ENCODE results near the gene ARRB2.
"Not testable (repeated sequence)": the region's sequence is repeated elsewhere in the genome, so short reads cannot be mapped to it uniquely, and the experiment has no call there.

ARRB2 gene

DNA sequence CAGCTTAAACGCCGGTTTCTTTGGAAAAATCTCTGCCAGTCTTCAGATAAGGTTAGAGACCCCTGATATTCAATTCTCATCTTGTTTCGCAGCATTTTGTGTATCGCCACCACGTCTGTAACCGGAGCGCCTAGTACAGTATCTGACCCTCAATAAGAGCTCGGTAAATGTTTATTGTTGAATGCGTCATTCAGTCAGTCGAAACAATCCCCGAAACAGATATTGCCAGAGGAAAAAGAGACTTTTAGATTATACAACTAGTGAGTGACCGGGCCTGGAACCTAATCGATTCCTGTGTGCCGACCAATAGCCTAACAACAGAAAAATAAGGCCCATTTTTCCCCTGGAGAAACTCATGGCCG lies 7.1 kb upstream of the ARRB2 start:
- DNase-seq, result no peak

GRCh38 chr17:4704574-4704907 lies 5.9 kb upstream of the ARRB2 start:
- DNase-seq, result not testable (repeated sequence)

DNA sequence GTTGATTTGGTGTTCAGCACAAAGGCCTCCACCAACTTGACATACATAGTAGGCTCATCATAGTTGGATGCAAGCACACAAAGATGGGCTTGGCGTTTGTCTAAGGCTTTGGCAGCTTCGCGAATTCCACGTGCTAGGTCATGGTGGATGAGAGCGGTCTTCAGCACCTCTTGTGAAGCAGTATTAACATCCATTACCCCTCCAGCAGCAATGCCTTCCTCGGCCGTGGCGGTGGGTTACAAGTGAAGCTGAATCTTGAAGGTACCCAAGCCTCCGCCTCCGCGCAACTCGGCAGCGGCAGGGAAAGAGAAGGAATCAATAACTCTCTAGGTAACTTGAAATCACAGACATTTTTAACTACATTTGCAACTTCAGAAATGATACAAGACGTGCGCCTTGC lies 5.4 kb upstream of the ARRB2 start:
- DNase-seq, result no peak

GRCh38 chr17:4706121-4706520 lies 4.3 kb upstream of the ARRB2 start:
- DNase-seq, result peak in 1 of 4 experiments; percentile 29

DNA sequence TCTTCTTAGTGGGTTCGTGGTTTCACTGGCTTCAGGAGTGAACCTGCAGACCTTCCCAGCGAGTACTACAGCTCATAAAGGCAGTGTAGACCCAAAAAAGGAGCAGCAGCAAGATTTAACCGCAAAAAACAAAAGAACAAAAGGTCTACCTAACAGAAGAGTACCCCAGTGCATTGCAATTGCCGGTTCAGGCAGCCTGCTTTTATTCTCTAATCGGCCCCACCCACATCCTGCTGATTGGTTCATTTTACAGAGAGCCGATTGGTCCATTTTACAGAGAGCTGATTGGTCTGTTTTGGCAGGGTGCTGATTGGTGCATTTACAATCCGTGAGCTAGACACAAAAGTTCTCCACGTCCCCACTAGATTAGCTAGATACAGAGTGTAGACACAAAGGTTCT lies 2.0 kb upstream of the ARRB2 start:
- DNase-seq, result peak in 2 of 4 experiments; percentile 31 to 38

GRCh38 chr17:4710693-4711634 lies 532 bp downstream of the ARRB2 start:
- DNase-seq, result peak; percentile 75 to 89 (median 84)

DNA sequence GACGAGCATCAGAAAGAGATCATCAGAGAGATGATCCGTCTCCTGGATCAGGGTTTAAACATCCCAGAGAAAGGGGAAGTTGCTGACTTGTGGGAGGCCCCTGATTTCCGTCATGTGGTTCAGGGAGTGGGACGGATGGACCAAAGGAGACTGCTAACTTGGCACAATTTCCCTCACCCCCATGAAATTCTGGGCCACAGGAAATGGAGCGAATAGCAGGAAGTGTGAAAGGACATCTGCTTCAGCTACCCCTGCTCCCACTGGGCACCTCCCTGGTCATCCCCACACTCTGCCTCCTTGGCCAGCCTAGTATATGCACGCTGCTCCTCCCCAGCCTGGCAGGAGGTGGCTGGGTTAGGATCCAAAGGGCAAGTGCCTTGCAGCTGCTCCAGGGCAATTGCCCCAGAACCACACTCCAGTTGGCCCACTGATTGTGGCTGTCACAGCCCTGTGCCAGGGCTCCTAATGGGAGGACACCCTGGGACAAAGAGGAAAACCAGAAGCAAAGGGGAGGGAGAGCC lies 1.3 kb downstream of the ARRB2 start:
- DNase-seq, result peak; percentile 90 to 97 (median 94)

DNA sequence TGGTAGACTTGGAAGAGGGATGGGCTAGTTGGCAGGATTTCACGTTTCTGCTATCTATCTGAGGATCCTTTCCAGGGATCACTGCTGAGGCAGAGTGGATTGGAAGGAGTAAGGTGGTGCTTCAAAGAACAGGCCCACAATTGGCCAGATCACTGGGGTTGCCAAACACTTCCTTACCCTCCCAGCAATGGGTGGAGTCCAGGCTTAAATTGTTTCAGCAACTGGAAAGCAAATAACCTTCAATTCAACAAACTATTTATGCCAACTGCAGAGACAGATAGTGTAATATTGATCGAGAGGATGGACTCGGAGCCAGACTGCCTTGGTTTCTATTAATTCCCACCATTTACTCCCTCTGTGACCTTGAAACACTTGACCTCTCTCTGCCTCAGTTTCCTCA lies 2.1 kb downstream of the ARRB2 start:
- DNase-seq, result peak; percentile 56 to 82 (median 75)

DNA sequence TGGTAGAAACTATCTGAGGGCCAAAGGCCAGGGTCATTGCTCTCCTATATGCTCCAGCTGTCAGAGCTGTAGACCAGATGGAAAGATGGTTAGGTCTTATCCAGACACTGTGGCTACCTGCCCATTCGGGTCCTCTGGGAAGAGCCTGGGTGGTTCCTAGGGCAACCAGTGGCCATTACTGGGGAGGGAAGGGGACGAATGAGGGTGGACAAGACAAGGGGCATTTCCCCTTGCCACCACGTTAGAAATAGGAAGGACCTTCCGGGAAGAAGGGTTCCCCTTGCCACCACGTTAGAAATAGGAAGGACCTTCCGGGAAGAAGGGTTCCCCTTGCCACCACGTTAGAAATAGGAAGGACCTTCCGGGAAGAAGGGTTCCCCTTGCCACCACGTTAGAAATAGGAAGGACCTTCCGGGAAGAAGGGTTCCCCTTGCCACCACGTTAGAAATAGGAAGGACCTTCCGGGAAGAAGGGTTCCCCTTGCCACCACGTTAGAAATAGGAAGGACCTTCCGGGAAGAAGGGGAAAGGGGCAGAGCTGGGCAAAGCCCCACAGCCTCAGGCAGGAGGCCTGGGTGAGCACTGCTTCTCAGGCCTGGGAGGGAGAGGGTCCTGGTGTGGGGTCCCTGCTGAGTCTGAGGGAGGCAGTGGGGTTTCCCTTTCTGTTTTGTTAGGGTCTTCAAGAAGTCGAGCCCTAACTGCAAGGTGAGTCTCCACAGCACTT lies 4.1 kb downstream of the ARRB2 start:
- not testable (repeated sequence) for DNase-seq

DNA sequence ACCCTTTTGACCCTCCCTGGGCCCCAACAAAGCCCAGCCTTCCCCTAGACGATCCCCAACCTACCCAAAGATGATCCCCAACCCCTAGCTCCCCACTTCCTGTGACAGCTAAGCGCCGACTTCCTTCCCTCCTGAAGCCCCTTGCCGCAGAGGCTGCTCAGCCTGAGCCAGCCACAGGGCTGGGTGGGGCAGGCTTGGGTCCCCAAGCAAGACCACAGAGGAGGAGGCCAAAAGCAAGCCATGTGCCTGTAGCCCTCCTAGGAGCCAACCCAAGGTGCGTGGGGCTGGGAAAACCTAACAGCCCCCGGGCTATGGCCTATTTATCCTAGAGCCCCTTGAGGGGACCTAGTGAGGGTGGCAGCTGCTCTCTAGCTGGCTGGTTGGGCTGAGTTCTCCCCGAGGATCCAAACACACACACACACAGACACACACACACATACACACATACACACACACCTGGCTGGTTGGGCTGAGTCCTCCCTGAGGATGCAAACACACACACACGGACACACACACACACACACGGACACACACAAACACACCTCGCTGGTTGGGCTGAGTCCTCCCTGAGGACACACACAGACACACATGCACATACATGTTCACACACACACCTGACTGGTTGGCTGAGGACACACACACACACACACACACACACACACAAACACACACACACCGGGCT lies 4.8 kb downstream of the ARRB2 start:
- DNase-seq, result no peak

- no peak for DNase-seq
These were observed 5.6 kb downstream of the ARRB2 start for GRCh38 chr17:4716081-4716480.

DNA sequence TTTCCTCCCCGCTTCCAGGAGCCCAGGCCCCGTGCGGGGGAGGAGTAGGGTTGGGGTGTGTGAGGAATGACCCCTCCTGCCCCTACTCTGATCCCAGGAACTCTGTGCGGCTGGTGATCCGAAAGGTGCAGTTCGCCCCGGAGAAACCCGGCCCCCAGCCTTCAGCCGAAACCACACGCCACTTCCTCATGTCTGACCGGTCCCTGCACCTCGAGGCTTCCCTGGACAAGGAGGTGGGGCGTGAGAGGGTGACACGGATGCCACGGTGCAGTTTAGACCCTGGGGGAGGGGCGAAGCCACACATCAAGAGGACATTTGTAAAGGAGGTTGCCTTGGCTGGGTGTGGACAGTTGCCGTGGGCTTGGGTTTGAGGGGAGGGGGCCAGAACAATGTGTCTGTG lies 7.4 kb downstream of the ARRB2 start:
- no peak for DNase-seq

DNA sequence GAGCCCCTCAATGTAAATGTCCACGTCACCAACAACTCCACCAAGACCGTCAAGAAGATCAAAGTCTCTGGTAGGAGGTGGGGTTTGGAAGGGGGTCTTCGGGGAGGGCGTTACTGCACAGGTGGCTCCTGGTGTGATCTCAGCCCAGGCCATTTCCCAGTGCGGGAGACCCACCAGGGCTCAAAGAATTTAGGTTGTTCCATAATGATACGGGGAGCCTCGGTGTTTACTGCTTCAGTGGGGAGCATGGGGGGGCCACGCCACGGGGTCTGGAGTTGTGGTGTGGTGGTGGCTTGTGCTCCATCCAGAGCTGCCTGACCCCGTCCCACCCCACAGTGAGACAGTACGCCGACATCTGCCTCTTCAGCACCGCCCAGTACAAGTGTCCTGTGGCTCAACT lies 7.8 kb downstream of the ARRB2 start:
- DNase-seq, result no peak

DNA sequence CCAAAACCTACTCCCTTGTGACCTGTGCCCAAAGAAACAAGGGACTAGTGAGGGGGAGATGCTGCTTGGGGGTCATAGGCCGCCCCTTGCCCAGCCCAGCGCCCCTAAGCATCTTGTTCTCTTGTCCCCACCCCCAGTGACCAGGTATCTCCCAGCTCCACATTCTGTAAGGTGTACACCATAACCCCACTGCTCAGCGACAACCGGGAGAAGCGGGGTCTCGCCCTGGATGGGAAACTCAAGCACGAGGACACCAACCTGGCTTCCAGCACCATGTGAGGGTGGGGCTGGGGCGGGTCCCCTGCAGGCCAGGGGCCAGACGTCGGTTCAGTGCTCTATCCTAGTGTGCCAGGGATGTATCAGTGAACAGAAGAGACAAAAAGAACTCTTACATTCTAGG lies 8.7 kb downstream of the ARRB2 start:
- DNase-seq, result no peak

DNA sequence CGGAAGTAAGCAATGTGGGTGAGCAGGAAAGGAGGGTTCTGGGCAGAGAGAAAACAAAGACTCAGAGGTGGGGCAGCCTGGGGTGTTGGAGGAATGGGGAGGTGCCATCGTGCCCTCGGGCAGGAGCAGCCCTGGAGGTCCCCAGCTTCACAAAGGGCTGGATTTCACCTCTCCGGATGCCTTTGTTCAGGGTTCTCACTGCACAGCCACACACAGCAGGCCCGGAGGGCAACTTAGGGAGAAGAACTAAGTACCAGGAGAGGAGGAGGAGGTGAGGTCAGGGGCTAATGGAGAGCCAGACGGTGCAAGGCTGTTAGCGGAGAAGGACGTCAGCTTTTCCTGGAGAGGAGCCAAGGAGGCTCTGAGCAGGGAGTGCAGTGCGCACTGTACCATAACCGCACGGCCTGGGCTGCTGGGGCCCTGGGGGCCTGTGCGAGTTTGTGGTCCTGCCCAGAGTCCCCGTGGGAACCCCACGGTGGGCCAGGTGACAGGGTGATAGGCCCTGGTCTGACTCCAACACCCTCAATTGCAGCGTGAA lies 9.3 kb downstream of the ARRB2 start:
- DNase-seq, result no peak

DNA sequence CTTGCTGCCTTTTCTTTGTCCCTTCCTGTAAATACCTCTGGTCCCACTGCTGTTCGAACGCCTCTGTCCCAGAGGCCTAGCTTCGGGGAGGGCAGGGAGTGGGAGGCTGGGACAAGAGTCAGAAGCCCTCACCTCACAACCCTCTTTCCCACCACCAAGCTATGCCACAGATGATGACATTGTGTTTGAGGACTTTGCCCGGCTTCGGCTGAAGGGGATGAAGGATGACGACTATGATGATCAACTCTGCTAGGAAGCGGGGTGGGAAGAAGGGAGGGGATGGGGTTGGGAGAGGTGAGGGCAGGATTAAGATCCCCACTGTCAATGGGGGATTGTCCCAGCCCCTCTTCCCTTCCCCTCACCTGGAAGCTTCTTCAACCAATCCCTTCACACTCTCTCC lies 10.4 kb downstream of the ARRB2 start:
- DNase-seq, result no peak

DNA sequence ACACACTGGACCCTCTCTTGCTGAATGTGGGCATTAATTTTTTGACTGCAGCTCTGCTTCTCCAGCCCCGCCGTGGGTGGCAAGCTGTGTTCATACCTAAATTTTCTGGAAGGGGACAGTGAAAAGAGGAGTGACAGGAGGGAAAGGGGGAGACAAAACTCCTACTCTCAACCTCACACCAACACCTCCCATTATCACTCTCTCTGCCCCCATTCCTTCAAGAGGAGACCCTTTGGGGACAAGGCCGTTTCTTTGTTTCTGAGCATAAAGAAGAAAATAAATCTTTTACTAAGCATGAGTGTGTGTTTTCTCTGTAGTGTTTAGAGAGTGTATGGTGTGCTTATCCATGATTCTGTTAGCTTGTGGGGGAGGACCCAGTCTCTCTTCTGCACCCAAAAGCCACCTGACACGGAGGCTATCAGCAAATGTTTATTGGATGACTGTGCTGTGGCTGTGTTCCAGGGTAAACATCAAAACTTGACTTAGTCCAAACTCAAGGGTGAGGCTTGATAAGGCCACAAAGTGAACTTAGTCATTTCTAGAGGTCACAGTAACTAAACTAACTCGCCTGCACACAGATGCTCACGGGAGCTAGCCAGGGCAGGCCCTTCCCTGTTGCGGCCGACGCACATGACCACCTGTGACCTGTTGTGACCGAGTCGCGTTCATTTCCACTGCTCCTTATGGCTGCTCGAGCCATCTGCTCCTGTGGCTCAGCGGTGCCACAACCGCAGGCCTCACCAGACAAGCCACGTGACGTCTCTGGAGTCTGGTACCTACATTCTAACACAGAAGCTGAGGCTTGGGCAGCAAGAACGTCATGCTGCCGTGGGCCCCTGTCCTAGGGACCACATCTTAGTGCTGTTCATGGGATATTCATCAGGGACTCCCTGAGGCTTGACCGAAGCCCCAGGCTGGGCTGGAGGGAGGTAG lies 11.0 kb downstream of the ARRB2 start:
- no peak for DNase-seq

GRCh38 chr17:4722678-4723240 lies 12.3 kb downstream of the ARRB2 start:
- peak in 3 of 4 experiments; percentile 45 to 50 (median 49) for DNase-seq

- peak in 2 of 4 experiments; percentile 55 to 60 for DNase-seq
These were observed 14.2 kb downstream of the ARRB2 start for GRCh38 chr17:4724650-4725049.

DNA sequence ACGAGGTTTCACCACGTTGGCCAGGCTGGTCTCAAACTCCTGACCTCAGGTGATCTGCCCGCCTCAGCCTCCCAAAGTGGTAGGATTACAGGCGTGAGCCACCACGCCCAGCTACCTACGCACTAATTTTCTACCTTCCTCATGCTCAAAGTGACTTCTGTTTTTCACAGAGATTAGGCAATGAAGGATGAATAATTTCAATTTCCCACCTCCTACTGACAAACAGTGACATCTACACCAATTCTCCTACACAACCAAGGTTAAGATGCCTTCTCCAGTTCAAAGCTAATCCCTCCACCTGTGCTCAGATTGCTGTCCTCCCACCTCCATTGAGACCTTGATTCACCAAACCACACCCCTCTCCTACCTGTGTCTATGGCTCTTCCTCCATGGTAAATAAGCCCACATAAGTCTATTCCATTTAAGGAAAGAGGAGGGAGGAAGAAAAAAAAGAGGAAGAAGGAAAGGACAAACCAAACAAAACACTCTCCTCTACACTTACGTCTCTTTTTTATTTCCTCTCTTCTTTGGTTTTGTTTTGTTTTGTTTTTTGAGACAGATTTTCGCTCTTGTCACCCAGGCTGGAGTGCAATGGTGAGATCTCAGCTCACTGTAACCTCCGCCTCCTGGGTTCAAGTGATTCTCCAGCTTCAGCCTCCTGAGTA lies 15.3 kb downstream of the ARRB2 start:
- peak; percentile 67 to 90 (median 80) for DNase-seq

DNA sequence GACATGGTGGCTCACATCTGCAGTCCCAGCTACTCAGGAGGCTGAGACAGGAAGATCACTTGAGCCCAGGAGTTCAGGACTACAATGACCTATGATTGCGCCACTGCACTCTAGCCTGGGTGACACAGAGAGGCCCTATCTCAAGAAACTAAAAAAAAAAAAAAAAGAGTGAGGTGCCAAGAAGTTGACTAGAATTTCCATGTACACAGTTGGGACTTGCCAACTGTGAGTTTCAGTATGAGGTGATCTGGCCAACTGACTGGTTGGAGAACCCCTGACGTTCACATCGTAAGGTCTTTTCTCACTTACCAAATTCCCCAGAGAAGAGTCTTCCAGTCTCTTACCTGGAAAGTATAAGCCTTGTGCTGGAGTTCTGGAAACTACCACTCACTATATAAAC lies 17.7 kb downstream of the ARRB2 start:
- DNase-seq, result peak in 3 of 4 experiments; percentile 36 to 63 (median 53)
